HG03175 (cell line): ENCODE measurements around the gene ABHD4.
"Not testable (repeated sequence)": the region's sequence is repeated elsewhere in the genome, so short reads cannot be mapped to it uniquely, and the experiment has no call there.

Experiments
- ATAC-seq: cut with Tn5 transposase; IDR thresholded peaks from one replicate; pipeline ENCODE4 v1.9.1; 2021; ENCODE audit warnings: mild to moderate bottlenecking, moderate library complexity; ENCODE audit not compliant: unreplicated experiment

The ABHD4 gene

GRCh38 chr14:22622255-22622654 is 24.2 kb downstream of the ABHD4 start:
- ATAC-seq, result no peak

- ATAC-seq, result no peak
Observed at GRCh38 chr14:22623047-22623446, 24.9 kb downstream of the ABHD4 start.

GRCh38 chr14:22626590-22626989 is 28.5 kb downstream of the ABHD4 start:
- no peak for ATAC-seq

GRCh38 chr14:22627506-22628263 is 29.6 kb downstream of the ABHD4 start:
- ATAC-seq, result no peak

GRCh38 chr14:22629361-22629760 is 31.3 kb downstream of the ABHD4 start:
- no peak for ATAC-seq

- no peak for ATAC-seq
Observed at GRCh38 chr14:22630066-22630465, 32.0 kb downstream of the ABHD4 start.

- no peak for ATAC-seq
Observed at GRCh38 chr14:22630486-22630885, 32.4 kb downstream of the ABHD4 start.

GRCh38 chr14:22634233-22634900 is 36.3 kb downstream of the ABHD4 start:
- ATAC-seq, result no peak

- ATAC-seq, result not testable (repeated sequence)
Observed at GRCh38 chr14:22635980-22636379, 37.9 kb downstream of the ABHD4 start.

GRCh38 chr14:22640192-22640591 is 42.1 kb downstream of the ABHD4 start:
- ATAC-seq, result no peak

- no peak for ATAC-seq
Observed at GRCh38 chr14:22641846-22642245, 43.7 kb downstream of the ABHD4 start.

- ATAC-seq, result no peak
Observed at GRCh38 chr14:22644305-22644635, 46.2 kb downstream of the ABHD4 start, which contains the start of gene OR6J1. OR6J1 (minus strand) TSS chr14:22644352; CDS start chr14:22634811, 9,541 bp downstream.

- ATAC-seq, result no peak
Observed at GRCh38 chr14:22646570-22647254, 48.6 kb downstream of the ABHD4 start.

- ATAC-seq, result no peak
Observed at GRCh38 chr14:22648506-22648905, 50.4 kb downstream of the ABHD4 start.

GRCh38 chr14:22650046-22650739 is 52.1 kb downstream of the ABHD4 start:
- ATAC-seq, result no peak

- no peak for ATAC-seq
Observed at GRCh38 chr14:22650960-22651521, 52.9 kb downstream of the ABHD4 start.

GRCh38 chr14:22651586-22651985 is 53.5 kb downstream of the ABHD4 start:
- no peak for ATAC-seq

- ATAC-seq, result peak; percentile 73
Observed at GRCh38 chr14:22653012-22653621, 55.0 kb downstream of the ABHD4 start.

GRCh38 chr14:22656226-22656625 is 58.1 kb downstream of the ABHD4 start:
- no peak for ATAC-seq

GRCh38 chr14:22656945-22657731 is 59.0 kb downstream of the ABHD4 start:
- ATAC-seq, result no peak
